Measurements from ENCODE around the gene ITGB3.

ITGB3 gene

DNA sequence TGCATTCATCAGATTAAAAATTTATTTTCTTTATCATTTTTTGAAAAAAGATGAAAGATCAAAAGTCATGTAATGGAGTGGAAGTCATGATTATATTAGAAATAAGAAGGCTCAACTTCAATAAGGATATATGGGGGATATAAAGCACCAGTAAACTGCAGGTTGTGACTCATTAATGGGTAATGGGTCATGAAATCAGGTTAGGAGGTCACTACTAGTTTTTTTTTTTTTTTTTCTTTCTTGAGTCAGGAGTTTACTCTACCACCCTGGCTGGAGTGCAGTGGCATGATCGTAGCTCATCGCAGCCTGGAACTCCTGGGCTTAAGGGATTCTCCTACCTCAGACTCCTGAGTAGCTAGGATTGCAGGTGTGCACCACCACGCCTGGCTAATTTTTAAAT, 84.4 kb downstream of the ITGB3 start:
- no peaks in the 10 kb centered on the region for H3K79me2 ChIP-seq (ENCODE audit: low read length)
- H3K36me3 ChIP-seq (replicated peaks; ENCODE audit: low read depth, low read length): peaks cover 16% of the 10 kb centered on the region
- H2AFZ ChIP-seq (ENCODE audit: low read depth, low read length): no peak overlapping the region
- H3K4me3 ChIP-seq (ENCODE audit: low read length): no peak overlapping the region
- no peak overlapping the region for H3K9ac ChIP-seq (ENCODE audit: low read length)
- no peak overlapping the region for H3K27ac ChIP-seq (ENCODE audit: low read length)
- no peaks in the 10 kb centered on the region for H4K20me1 ChIP-seq (ENCODE audit: insufficient read depth, low read length)
- no peaks in the 10 kb centered on the region for H3K27me3 ChIP-seq (ENCODE audit: low read depth, low read length)
- TF ChIP-seq, protein P1, sequence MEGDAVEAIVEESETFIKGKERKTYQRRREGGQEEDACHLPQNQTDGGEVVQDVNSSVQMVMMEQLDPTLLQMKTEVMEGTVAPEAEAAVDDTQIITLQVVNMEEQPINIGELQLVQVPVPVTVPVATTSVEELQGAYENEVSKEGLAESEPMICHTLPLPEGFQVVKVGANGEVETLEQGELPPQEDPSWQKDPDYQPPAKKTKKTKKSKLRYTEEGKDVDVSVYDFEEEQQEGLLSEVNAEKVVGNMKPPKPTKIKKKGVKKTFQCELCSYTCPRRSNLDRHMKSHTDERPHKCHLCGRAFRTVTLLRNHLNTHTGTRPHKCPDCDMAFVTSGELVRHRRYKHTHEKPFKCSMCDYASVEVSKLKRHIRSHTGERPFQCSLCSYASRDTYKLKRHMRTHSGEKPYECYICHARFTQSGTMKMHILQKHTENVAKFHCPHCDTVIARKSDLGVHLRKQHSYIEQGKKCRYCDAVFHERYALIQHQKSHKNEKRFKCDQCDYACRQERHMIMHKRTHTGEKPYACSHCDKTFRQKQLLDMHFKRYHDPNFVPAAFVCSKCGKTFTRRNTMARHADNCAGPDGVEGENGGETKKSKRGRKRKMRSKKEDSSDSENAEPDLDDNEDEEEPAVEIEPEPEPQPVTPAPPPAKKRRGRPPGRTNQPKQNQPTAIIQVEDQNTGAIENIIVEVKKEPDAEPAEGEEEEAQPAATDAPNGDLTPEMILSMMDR (IDR thresholded peaks at IDR 0.05; ENCODE audit: low read depth, low read length): no peak
- TF ChIP-seq EZH2phosphoT487 (IDR thresholded peaks at IDR 0.05; ENCODE audit: low read depth): no peak
- no peak overlapping the region for H3K4me2 ChIP-seq (ENCODE audit: low read length)
- H3K9me3 ChIP-seq (ENCODE audit: insufficient read depth, low read length): no peaks in the 10 kb centered on the region
- no peaks in the 10 kb centered on the region for H3K4me1 ChIP-seq (ENCODE audit: low read length)

- Histone ChIP-seq H3K9me3 (ENCODE audit: insufficient read depth, low read length) (no peaks in the 10 kb centered on the region), H4K20me1 (ENCODE audit: insufficient read depth, low read length) (no peaks in the 10 kb centered on the region), H2AFZ (ENCODE audit: low read depth, low read length) (no peak overlapping the region), H3K27ac (ENCODE audit: low read length) (no peak overlapping the region), H3K79me2 (ENCODE audit: low read length) (no peaks in the 10 kb centered on the region), H3K4me3 (ENCODE audit: low read length) (no peak overlapping the region), H3K27me3 (ENCODE audit: low read depth, low read length) (no peaks in the 10 kb centered on the region), H3K4me2 (ENCODE audit: low read length) (no peak overlapping the region), H3K36me3 (replicated peaks; ENCODE audit: low read depth, low read length) (no peaks in the 10 kb centered on the region), H3K9ac (ENCODE audit: low read length) (no peak overlapping the region), H3K4me1 (ENCODE audit: low read length) (no peaks in the 10 kb centered on the region)
- TF ChIP-seq, protein P1 (IDR thresholded peaks at IDR 0.05; ENCODE audit: low read depth, low read length): no peak
- no peak for TF ChIP-seq EZH2phosphoT487 (IDR thresholded peaks at IDR 0.05; ENCODE audit: low read depth)
Measured at GRCh38 chr17:47352848-47353247, 99.2 kb downstream of the ITGB3 start.

DNA sequence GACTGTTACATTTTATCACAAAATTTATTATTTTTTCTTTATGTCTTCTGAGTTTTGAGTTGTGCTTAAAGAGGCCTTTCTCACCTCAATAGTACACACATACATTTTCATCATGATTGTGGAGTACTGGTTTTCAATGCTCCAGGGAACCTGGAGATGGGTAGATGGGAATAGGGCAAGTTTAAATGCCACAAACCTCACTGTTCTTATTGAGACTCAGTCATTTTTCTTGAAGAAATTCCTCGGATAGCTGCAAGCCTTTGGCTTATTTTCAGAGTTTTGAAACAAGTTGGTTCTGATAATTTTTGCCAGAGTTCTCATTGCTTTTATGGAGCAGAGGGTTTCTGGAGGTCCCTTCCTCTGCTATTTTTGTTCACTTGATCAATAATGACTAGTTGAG, 105.0 kb downstream of the ITGB3 start:
- H2AFZ ChIP-seq (ENCODE audit: low read depth, low read length): no peak overlapping the region

More for the DNA sequence above, 105.0 kb downstream of the ITGB3 start:
- Histone ChIP-seq H3K4me2 (ENCODE audit: low read length) (no peak overlapping the region), H3K4me3 (ENCODE audit: low read length) (no peak overlapping the region), H3K36me3 (replicated peaks; ENCODE audit: low read depth, low read length) (no peaks in the 10 kb centered on the region), H3K9me3 (ENCODE audit: insufficient read depth, low read length) (no peaks in the 10 kb centered on the region), H4K20me1 (ENCODE audit: insufficient read depth, low read length) (no peaks in the 10 kb centered on the region), H3K27me3 (ENCODE audit: low read depth, low read length) (no peaks in the 10 kb centered on the region), H3K27ac (ENCODE audit: low read length) (no peak overlapping the region), H3K4me1 (ENCODE audit: low read length) (no peaks in the 10 kb centered on the region), H3K9ac (ENCODE audit: low read length) (no peak overlapping the region), H3K79me2 (ENCODE audit: low read length) (no peaks in the 10 kb centered on the region)
- TF ChIP-seq, protein P1 (IDR thresholded peaks at IDR 0.05; ENCODE audit: low read depth, low read length): no peak
- TF ChIP-seq EZH2phosphoT487 (IDR thresholded peaks at IDR 0.05; ENCODE audit: low read depth): no peak
